SW480 (cell line): Measurements from ENCODE around the gene SCN1B.
"Not testable (repeated sequence)": the region's sequence is repeated elsewhere in the genome, so short reads cannot be mapped to it uniquely, and the experiment has no call there.

Experiments
- DNase-seq: peaks from one replicate; pipeline ENCODE4 v3.0.0-alpha.2; 2016; ENCODE audit warnings: low spot score

The SCN1B gene

DNA sequence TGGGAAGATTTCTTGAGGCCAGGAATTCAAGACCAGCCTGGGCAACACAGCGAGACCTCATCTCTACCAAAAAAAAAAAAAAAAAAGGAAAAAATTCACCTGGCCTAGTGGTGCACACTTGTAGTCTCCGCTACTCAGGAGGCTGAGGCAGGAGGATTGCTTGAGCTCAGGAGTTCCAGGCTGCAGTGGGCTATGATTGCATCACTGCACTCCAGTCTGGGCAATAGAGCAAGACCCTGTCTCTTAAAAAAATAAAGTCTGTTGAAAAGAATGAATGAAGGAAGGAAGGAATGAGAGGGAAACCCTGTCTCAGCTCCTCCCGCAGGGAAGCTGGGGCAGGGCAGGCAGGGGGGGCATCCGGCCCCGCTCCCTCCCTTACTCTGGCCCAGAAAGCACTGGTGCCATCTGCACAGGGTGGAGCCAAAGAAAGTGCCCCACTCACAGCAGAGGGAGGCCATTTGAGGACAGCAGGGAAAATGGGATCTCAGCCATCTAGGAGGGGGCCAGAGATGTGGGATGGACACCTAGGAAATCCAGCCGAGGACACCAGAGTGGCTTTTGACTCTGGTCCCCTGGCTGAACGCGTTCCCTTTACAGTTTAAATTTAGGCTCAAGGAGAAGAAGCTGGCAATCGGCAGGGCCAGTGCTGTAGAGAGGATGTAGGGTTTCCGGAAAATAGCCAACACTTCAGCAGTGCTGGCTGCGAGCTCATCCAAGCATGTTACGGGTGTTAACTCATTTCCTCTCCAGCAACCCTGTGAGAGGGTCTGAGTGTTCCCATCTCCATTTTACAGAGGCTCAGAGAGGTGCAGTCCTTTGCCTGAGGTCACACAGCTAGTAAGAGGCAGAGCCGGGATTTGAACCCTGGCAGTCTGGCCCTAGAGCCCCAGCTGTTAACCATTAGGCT is 7.7 kb downstream of the SCN1B start:
- no peak for DNase-seq

DNA sequence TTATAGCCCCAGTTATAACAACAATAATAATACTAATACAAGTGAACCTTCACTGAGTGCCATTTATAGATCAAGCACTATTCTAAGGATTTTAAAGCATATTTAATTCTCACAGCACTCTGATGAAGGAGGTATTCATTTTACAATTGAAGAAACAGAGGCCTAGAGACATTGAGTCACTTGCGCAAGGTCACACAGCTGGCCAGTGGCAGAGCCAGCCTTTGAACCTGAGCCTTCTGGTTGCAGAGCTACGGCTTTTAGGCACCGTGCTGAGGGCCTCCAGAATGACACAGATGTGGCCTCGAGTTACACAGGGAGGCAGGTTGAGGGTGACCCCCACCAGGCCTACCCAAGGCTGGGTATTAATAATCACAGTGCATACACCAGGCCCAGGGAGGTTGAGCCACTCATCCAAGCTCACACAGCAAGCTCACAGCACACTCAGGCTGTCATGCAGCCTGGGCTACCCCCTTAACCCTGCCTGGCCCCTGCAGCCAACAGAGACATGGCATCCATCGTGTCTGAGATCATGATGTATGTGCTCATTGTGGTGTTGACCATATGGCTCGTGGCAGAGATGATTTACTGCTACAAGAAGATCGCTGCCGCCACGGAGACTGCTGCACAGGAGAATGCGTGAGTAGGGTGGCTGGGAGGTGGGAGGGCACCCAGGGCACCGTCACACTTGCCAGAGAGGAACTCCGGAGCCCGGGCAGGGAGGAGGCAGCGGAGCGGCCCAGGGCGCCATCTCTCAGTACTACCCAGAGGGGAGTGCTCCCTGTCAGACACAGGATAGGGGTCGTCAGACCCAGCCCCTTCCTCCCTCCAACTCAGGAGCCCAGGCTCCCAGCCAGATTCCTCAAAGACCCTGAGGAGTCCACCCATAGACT is 8.6 kb downstream of the SCN1B start:
- no peak for DNase-seq

DNA sequence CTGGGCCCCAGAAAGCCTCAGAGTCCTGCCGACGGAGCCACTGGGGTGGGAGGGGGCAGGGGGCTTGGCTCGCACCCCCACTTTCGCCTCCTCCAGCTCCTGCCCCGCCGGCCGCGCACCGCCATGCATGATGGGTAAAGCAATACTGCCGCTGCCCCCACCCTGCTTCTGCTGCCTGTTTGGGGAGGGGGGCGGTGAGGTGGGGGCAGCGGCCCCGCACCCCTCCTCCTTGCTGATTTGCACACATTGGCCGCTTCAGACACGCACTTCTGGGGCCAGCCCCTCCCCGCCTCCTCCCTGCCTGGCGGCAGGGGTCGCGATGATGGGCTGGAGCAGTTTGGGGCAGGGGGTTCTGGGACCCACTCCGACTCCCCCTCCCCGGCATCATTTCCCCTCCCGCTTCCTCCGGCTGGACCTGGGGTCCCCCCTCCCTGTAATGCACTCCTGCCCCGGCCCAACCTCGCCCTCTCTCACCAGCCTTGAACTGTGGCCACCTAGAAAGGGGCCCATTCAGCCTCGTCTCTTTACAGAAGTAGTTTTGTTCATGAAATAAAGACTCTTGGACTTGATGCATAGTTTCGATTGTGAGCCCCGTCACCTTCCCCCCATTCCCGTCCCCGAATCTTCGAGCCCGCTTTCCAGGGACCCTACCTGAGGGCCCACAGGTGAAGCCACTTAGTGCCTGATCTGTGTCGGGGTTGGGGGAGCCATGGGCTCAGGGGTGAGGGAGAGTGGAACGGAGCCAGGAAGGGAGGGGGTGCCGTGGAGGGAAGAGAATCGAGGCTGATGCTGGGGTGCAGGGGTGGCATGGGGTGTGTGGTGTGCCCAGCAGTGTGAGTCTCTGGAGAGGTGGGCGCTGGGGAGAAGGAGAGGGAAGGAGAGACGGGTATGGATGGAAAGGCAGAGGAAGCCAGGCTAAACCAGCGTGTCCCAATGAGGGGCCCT is 9.9 kb downstream of the SCN1B start:
- DNase-seq, result no peak

DNA sequence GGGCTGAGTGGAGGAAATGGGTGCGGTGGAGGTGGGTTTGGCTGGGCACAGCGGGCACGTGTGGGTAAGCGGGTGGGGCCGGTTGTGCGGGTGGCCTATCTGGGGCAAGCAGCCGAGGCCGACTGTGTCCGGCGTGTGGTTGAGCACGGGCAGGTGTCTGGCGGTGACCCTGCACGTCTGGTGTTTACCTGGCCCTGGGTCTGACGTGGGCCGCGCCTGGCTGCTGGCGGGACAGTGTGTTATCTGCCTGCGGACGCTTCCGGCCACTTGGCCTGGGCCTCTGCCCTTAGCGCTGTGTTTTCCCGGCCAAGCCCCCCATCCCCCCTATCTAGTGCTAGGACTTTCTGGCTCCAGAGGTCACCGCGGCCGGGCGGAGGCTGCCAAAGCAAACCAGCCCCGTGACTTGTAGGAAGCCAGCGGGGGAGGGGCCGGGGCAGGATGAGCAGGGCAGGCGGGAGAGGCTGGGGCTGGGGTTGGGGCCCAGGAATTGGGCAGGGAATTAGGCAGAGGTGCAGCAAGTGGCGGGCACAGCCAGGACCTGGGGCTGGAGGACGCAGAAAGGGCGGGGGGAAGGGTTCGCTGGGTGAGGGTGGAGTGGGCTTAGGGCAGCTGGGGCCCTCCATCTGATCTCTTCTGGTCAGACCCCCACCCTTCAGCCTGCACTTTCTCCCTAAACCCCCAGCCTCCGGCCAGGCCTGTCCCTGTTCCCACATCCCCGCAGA is 10.7 kb downstream of the SCN1B start:
- peak; percentile 43 for DNase-seq

DNA sequence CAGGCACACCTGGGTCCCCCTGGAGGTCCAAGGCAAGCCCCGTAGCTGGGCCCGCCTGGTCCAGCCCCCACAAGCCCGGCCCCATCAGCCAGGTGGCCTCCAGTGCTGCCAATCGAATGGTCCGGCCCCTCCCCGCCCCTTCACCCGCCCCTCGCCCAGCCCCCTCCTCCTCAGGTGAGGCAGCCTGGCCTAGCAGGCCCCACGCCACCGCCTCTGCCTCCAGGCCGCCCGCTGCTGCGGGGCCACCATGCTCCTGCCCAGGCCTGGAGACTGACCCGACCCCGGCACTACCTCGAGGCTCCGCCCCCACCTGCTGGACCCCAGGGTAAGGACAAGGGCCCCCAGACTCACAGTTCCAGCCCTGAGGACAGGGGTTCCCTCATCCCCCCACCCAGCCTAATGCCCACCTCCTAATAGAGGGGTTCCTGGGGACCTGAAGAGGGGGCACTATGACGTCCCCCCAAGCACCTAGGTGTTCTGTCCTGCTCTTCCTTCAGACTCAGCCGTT is 11.3 kb downstream of the SCN1B start, which contains the start of gene HPN:
Gene HPN (plus strand): TSS at position 174 of the 508 bp plus-strand sequence. CDS start 786 bp downstream, outside the sequence.
- no peak for DNase-seq

DNA sequence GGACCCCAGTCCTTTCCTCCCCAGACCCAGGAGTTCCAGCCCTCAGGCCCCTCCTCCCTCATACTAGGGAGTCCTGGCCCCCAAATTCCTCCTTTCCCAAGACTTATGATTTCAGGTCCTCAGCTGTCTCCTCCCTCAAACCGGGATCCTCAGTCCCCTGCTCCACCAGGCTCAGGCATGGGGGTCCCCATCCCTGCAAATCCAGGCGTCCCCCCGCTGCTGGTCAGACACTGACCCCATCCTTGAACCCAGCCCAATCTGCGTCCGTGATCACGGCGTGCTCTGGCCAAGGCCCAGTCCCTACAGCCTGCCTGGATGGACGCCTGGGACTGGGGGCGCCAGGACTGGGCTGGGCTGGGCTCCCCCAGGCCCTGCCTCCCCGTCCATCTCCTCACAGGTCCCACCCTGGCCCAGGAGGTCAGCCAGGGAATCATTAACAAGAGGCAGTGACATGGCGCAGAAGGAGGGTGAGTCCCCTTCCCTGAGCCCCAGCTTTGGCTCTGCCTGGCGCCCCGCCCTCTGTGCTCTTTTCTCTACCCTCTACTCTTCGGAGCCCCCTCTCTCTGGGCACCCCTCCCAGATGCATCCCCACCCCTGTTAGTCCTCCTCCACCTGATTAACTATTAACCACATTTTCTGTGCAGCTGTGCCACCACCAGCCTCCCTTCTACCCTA is 11.9 kb downstream of the SCN1B start:
- no peak for DNase-seq

DNA sequence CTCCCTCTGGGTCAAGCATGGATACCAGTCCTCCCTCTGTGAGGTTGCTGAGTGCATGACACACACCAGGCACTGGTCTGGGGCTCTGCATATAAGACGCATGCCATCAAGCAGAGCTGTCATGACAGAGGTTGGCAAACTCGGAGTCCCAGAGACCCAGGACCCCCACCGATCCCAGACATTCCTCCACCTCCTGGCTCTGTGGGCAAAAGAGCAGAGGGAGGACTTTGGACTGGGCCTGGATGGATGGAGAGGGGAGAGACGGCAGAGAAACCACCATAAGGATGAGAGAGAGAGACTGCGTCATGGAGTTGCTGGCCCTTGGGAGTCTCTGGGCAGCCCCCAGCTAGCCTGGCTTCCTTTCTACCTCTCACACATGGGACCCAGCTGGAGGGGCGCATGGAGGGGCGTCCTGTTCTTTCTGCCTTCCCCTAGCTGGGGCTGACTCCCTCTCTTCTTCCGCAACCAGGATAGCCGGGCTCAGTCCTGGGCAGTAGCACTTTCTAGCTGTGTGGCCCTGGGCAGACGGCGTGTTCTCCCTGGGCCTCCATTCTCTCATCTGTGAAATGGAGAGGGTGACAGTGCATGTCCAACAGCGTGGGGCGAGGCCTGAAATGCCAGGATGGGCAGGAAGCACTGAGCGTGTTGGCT is 12.8 kb downstream of the SCN1B start:
- no peak for DNase-seq

DNA sequence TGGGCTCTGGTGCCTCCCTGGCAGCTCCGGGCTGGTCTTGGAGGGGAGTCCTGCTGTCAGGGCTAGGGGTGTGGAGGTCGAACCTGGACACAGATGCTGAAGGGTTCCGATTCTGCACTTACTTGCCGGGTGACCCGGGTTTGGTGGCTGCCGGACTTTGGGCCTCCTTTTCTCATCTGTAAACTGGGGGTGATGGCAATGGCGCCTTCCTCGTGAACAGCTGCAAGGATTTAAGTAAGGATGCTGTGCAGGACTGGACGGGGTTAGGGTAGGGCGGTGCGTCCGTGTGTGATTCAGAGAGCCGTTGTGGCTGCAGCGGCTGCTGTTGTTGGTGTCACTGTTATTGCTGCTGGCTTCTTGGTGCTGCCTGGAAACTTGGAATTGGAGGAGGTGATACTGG is 13.6 kb downstream of the SCN1B start:
- no peak for DNase-seq

DNA sequence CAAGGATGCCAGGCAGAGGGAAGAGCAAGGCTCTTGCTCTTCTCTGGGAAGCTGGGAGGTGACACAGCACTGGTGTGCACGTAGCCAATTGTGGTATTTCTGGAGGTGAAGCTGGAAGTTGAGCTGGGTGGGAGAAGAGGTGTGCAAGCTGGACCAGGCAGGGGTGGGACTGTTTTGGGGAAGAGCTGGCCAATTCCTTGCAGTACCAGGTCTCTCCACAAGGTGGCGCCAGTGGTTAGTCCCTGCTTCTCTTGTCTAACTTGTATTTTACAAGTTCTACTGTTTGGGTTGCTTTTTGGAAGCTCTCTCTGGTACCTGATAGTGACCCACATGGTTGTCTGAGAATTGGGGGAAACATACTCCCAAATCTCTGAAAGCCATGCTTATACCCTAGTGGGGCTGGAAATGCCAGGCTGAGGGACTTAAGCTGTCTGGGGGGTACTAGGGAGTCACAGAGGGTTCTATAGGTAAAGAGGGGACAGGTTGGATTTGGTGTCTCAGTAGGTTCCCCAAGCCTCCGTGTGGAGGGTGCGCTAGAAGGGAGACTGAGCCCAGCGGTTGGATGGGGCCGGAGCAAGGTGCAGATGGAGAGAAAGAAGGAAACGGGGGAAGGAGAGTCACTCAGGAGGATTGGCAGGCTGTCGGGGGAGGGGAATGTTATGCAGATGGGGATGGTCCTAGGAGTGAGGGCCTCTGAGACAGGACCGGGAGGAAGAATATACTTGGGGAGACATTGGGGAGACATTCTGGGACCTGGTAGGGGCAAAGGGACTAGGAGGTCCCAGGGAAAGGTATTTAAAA is 14.2 kb downstream of the SCN1B start:
- DNase-seq, result peak; percentile 53

DNA sequence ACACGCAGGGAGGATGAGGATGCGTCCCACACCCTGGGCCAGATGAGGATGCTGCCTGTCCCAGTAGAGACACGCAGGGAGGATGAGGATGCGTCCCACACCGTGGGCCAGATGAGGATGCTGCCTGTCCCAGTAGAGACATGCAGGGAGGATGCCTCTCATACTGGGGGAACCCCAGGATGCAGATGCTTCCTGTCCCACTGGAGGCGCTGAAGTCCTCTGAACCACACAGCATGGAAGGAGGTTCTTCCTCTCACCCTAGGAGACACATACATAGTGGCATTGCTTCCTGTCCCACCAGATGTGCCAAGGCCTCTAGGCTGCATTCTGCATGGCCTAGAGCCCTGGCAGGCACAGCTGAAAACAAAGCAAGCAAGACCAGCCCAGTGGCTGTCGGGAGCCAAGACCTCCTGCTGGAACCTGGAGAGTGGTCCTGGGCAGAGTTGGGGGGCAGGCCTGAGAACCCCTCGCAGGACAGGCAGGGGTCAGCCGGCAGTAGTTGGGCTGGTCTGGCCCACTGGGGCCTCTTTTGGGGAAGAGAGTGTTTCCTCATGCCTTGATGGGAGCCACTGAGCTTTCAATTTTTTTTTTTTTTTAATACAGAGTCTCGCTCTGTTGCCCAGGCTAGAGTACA is 15.5 kb downstream of the SCN1B start:
- DNase-seq, result peak; percentile 53

DNA sequence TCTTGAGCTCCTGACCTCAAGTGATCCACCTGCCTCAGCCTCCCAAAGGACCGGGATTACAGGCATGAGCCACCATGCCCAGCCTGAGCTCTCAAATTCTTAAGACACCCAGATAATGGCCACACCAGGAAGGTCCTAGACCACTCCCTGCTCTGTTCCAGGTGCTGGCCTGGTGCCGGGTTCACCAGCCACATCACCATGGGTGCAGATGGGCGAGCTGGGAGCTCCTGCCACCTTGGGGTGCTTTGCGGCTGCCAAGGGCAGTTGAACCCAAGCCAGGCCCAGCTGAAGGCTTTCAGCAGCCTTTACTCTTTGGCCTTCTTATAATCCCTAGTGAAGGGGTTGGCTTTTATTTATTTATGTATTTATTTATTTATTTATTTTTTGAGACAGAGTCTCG is 16.2 kb downstream of the SCN1B start:
- no peak for DNase-seq

DNA sequence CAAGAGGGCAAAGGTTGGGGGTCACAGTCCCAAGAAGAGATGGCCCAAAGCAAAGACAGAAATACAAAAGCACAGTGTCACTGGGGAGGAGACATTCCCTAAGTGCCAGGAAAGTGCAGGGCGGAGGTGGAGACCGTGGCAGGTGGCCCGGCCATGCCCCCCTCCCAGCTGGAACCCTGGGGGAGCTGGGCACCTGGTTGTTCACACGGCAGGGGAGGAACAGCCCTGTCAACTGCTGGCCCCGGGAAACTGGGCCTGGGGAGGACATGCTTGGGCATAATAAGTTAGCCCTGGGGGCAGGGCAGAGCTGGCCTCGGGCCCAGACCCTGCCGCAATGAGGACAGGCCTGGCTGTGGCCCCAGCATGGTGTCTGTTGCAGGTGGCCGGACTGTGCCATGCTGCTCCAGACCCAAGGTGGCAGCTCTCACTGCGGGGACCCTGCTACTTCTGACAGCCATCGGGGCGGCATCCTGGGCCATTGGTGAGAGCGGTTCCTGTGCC is 18.7 kb downstream of the SCN1B start:
- no peak for DNase-seq

DNA sequence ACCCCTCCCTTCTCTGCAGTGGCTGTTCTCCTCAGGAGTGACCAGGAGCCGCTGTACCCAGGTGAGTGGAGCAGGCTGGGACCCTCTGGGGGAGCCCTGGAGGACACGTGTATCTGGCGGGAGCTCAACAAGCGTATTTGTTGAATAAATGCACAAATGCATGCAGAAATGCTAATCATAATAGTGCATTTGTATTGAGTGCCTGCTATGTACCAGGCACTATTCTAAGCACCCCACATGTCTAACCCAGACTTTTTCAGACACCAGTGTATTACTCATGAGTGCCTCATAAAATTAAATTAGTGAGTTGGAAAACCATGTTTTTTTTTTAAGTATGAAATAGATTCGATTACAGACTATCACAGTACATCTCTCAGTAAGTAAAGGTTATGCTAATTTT is 19.2 kb downstream of the SCN1B start:
- no peak for DNase-seq

DNA sequence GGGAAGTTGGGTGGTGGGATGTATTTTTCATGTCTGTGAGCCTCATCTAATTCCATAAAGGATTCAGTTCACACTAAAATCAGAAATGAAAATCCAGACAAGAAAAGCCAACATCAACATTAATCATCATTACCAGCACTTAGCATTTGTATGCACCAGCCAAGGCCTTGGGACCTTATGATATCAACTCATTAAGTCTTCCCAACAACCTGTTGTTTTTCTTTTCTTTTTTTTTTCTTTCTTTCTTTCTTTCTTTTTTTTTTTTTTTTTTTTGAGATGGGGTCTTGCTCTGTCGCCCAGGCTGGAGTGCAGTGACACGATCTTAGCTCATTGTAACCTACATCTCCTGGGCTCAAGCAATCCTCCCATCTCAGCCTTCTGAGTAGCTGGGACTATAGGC is 20.4 kb downstream of the SCN1B start:
- not testable (repeated sequence) for DNase-seq

DNA sequence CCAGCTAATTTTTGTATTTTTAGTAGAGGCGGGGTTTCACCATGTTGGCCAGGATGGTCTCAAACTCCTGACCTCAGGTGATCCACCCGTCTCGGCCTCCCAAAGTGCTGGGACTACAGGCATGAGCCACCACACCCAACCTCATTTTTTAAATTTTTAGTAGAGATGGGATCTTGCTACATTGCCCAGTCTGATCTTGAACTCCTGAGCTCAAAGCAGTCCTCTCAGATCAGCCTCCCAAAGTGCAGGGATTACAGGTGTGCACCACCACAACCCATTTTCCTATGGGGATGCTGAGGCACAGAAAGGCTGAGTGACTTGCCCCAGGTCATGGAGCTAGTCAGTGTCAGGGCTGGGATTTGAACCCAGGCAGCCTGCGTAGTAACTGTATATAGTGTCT is 21.0 kb downstream of the SCN1B start:
- DNase-seq, result not testable (repeated sequence)

DNA sequence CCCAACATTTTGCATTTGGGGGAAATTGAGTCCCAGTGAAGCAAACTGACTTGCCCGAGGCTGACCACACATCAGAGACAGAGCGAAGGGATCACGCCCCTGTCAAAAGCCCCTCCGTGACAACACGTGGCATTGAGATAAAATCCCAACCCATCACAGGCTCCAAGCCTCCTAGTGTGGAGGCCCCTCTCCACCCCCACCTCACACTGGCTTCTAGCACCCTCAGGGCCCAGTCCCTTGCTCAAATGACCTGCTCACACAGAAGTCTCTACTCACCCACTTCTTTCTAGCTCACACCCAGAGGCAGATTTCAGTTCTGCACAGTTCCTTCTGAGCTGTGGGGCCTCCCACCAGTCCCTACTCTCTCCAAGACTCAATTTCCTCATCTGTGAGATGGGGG is 21.5 kb downstream of the SCN1B start:
- no peak for DNase-seq

DNA sequence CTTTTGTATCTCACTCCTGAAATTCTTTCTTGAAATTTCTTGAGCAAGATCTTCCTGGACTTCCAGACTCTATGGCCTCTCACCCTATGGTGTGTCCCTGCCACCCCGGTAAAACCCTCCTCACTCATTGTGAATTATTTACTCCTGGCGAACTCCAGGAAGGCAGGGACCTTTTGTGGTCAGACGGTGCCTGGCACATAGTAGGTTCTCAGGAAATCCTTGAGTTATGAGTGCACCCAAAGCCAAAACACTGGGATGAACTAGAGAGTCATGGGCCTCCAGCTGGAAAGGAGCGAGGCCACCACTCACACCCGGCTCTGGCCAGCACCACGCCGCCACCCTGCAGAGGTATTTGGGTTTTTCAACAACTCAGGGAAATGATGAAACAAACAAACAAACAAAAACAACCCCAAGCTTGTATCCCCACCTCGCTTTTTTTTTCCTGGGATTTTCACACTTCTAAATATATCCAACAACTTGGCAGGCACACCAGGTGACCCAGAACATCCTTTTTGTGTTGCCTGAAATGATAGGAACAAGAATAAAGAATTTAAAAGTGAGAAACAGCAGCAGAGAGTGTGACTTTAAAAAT is 22.4 kb downstream of the SCN1B start:
- DNase-seq, result no peak
